Fibroblast of lung (primary cell): ENCODE measurements around the gene ZNF516.

Experiments used
- EZH2 ChIP-seq: IDR thresholded peaks from 2 replicates; pipeline ENCODE4 v1.5.1; 2012; ENCODE audit warnings: low read length, control low read depth, mild to moderate bottlenecking; ENCODE audit errors: missing control alignments
- TF ChIP-seq, protein P1 (sequence below), 2 donors: IDR thresholded peaks in 1 of 2; conservative IDR thresholded peaks in 1 of 2; 1 replicate in 1 of 2; 2 replicates in 1 of 2; pipeline ENCODE4 v1.5.1; 2011 to 2012; ENCODE audit warnings: low read length in 2 of 2, control low read depth in 1 of 2, inconsistent platforms in 1 of 2, low read depth in 1 of 2, mild to moderate bottlenecking in 1 of 2

DNA sequence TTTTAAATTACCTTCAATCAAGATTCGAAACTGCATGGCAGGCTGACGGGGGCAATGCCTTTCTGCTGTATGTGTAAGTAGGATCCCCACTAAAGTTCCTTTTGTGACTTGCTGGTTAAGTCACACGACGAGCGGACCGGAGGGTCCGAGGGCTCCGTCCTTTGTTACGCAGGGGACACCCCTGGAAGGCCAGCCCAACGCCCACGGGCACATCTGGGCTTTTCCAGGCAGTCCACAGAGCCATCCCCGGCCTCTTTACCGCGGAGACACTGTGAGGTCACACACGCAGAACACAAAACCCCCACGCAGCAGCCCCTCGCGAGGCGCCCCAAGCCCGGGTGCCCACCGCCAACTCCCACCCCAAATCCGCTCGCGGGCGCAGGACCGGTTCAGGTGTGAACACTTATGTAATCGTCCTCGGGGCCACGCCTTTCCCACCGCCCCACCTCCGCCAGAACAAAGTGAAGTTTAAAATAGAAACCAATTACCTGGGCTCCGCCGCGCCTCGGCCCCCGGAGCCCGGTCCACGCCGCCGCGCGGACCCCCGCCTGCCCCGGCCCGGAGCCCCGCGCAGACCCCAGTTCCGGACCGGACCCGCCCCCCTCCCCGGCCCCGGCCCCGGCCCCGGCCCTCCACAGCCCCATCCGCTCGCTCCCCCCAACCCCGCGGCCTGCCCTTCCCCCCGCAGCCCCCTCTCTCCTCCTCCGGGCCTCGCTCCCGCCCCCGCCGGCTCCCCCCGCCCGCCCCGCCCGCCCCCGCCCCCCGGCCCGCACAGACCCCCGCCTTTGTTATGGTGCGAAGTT lies 4.2 kb downstream of the ZNF516 start:
- TF ChIP-seq, protein P1, sequence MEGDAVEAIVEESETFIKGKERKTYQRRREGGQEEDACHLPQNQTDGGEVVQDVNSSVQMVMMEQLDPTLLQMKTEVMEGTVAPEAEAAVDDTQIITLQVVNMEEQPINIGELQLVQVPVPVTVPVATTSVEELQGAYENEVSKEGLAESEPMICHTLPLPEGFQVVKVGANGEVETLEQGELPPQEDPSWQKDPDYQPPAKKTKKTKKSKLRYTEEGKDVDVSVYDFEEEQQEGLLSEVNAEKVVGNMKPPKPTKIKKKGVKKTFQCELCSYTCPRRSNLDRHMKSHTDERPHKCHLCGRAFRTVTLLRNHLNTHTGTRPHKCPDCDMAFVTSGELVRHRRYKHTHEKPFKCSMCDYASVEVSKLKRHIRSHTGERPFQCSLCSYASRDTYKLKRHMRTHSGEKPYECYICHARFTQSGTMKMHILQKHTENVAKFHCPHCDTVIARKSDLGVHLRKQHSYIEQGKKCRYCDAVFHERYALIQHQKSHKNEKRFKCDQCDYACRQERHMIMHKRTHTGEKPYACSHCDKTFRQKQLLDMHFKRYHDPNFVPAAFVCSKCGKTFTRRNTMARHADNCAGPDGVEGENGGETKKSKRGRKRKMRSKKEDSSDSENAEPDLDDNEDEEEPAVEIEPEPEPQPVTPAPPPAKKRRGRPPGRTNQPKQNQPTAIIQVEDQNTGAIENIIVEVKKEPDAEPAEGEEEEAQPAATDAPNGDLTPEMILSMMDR (conservative IDR thresholded peaks at IDR 0.05 in 1 of 2, IDR thresholded peaks at IDR 0.05 in 1 of 2; ENCODE audit: low read depth in 1 of 2, low read length in 2 of 2), result no peak
- TF ChIP-seq EZH2, result no peak
